WTC11 (cell line): ENCODE results near the gene ANAPC16. TPM values are rescaled to one million over a fixed set of nuclear protein-coding genes. Genes with fewer than 3 reads are reported as not detected.
A peak's percentile ranks its signal among the peaks of the same experiment; 100 is the strongest.
"Not testable (repeated sequence)": the region's sequence is repeated elsewhere in the genome, so short reads cannot be mapped to it uniquely, and the experiment has no call there.

Source experiments
- ATAC-seq: fragments of 200-7000 bp; cut with Tn5 transposase; 2 replicates; pipeline ENCODE4 v1.10.0; 2021; ENCODE audit warnings: mild to moderate bottlenecking, moderate library complexity
- CTCF ChIA-PET: fragments of 300-600 bp; sonication (Branson Sonifier 250); formaldehyde crosslinking; loops from one replicate; lab custom pipeline; 2021; ENCODE audit warnings: antibody characterized with exemption; lab: Charles Lee
- POLR2A ChIA-PET: fragments of 350-600 bp; sonication (Branson Sonifier 250); formaldehyde crosslinking; loops from one replicate; lab custom pipeline; 2021; ENCODE audit warnings: antibody characterized with exemption; lab: Charles Lee
- DNase-seq: peaks from one replicate; pipeline ENCODE4 v3.0.0; 2021; ENCODE audit warnings: low spot score
- H3K27ac Mint-ChIP-seq: 2 replicates; pipeline ENCODE4 v1.8.0; 2021; ENCODE audit warnings: mixed read lengths
- H3K27me3 Mint-ChIP-seq: 2 replicates; pipeline ENCODE4 v1.8.0; 2021; ENCODE audit warnings: low read depth, mild to moderate bottlenecking, moderate library complexity, mixed read lengths
- H3K36me3 Mint-ChIP-seq: 2 replicates; pipeline ENCODE4 v1.8.0; 2021; ENCODE audit warnings: mixed read lengths
- H3K4me1 Mint-ChIP-seq: 2 replicates; pipeline ENCODE4 v1.8.0; 2022; ENCODE audit warnings: mixed read lengths
- H3K4me3 Mint-ChIP-seq: 2 replicates; pipeline ENCODE4 v1.8.0; 2021; ENCODE audit warnings: mild to moderate bottlenecking, moderate library complexity, mixed read lengths
- H3K9me3 Mint-ChIP-seq: 2 replicates; pipeline ENCODE4 v1.8.0; 2021; ENCODE audit warnings: mixed read lengths
- ATF1 ChIP-seq: sonication (generic); formaldehyde crosslinking; IDR thresholded peaks from 2 replicates; pipeline ENCODE4 v1.8.1; 2023; ENCODE audit warnings: mild to moderate bottlenecking, moderate library complexity, missing genetic modification reagents
- FOXK1 ChIP-seq: sonication (generic); formaldehyde crosslinking; IDR thresholded peaks from 2 replicates; pipeline ENCODE4 v1.8.0; 2022; ENCODE audit warnings: mild to moderate bottlenecking, moderate library complexity, missing genetic modification reagents
- GABPB1 ChIP-seq: sonication (generic); formaldehyde crosslinking; IDR thresholded peaks from 2 replicates; pipeline ENCODE4 v1.8.1; 2023; ENCODE audit warnings: mild to moderate bottlenecking, missing genetic modification reagents
- GRHL2 ChIP-seq: fragments of 250-450 bp; sonication (Bioruptor Pico); IDR thresholded peaks from 2 replicates; pipeline ENCODE4 v1.8.0; 2022; ENCODE audit warnings: mild to moderate bottlenecking, moderate library complexity; ENCODE audit not compliant: insufficient replicate concordance, severe bottlenecking
- NR2C2 ChIP-seq: sonication (generic); formaldehyde crosslinking; IDR thresholded peaks from 2 replicates; pipeline ENCODE4 v1.8.0; 2022; ENCODE audit warnings: mild to moderate bottlenecking, missing genetic modification reagents
- total RNA-seq: library from RNA; stranded (reverse); gene quantifications from 3 replicates; pipeline ENCODE4 v1.2.3, GENCODE V29; 2021
- TF ChIP-seq, protein P1 (sequence below): sonication (generic); formaldehyde crosslinking; IDR thresholded peaks from 2 replicates; pipeline ENCODE4 v1.8.0; 2022; ENCODE audit warnings: missing genetic modification reagents
- TF ChIP-seq, protein P2 (sequence below): sonication (generic); formaldehyde crosslinking; IDR thresholded peaks from 2 replicates; pipeline ENCODE4 v1.8.0; 2022; ENCODE audit warnings: mild to moderate bottlenecking, missing genetic modification reagents
- TF ChIP-seq, protein P3 (sequence below): fragments of 250-450 bp; sonication (Bioruptor Pico); IDR thresholded peaks from 2 replicates; pipeline ENCODE4 v1.9.0; 2021; ENCODE audit warnings: mild to moderate bottlenecking
- TF ChIP-seq, protein P4 (sequence below): sonication (generic); formaldehyde crosslinking; IDR thresholded peaks from 2 replicates; pipeline ENCODE4 v1.8.1; 2022; ENCODE audit warnings: mild to moderate bottlenecking, missing genetic modification reagents, moderate library complexity, borderline replicate concordance

ANAPC16 gene
- total RNA-seq, 1 experiment from 2014 or later, result 52.3 TPM

DNA sequence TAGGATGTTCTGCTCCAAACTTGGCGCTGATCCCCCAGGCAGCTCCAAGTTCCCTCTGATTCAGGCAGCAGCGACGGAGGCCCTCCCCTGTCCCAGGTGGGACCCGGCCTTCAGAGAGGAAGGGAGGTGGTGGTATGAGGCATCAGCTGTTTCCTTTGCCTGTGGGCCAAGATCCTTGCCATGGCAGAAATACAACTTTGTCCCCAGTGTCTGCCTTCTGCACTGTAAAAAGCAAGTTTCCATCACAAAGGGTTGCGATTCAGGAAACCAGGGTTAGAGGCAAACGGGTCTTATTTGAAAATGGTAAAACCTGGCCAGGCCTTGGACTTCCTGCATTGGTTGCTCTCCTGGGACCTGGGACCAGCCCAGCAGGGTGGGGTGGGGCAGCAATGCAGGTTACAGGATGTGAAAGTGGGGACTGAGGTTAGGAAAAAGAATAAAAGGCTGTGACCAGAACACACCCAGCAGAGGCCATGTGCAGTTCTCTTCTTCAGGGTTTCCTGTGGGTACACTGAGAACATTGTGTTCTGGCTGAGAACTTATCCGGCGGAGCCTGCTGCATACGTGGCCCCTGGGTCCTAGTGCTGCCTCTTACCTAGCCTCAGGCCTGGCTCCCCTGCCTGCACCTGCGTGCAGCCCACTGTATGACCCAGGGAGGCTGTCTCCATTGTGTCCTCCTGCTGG lies 32.8 kb downstream of the ANAPC16 start:
- Mint-ChIP-seq H3K36me3 (no peaks in the 10 kb centered on the region), H3K27ac (peak overlapping the region; percentile 89), H3K27me3 (no peaks in the 10 kb centered on the region), H3K9me3 (no peaks in the 10 kb centered on the region), H3K4me3 (peak overlapping the region; percentile 44), H3K4me1 (peaks cover 26% of the 10 kb centered on the region)
- POLR2A ChIA-PET, result interaction anchor here (0.5 to 2.3 kb wide), 14 partner anchors 10 to 103 kb away, joined by 3 to 13 read pairs (median 4); partner anchors contain the start of gene ASCC1
- CTCF ChIA-PET, result interaction anchor here (0.6 to 1.8 kb wide), 5 partner anchors 11 to 161 kb away, joined by 3 to 22 read pairs (median 5); partner anchors contain the start of gene DDIT4
- TF ChIP-seq, protein P1, sequence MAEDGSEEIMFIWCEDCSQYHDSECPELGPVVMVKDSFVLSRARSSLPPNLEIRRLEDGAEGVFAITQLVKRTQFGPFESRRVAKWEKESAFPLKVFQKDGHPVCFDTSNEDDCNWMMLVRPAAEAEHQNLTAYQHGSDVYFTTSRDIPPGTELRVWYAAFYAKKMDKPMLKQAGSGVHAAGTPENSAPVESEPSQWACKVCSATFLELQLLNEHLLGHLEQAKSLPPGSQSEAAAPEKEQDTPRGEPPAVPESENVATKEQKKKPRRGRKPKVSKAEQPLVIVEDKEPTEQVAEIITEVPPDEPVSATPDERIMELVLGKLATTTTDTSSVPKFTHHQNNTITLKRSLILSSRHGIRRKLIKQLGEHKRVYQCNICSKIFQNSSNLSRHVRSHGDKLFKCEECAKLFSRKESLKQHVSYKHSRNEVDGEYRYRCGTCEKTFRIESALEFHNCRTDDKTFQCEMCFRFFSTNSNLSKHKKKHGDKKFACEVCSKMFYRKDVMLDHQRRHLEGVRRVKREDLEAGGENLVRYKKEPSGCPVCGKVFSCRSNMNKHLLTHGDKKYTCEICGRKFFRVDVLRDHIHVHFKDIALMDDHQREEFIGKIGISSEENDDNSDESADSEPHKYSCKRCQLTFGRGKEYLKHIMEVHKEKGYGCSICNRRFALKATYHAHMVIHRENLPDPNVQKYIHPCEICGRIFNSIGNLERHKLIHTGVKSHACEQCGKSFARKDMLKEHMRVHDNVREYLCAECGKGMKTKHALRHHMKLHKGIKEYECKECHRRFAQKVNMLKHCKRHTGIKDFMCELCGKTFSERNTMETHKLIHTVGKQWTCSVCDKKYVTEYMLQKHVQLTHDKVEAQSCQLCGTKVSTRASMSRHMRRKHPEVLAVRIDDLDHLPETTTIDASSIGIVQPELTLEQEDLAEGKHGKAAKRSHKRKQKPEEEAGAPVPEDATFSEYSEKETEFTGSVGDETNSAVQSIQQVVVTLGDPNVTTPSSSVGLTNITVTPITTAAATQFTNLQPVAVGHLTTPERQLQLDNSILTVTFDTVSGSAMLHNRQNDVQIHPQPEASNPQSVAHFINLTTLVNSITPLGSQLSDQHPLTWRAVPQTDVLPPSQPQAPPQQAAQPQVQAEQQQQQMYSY (CRISPR knock-in tag), result peak; percentile 82
- no peak for TF ChIP-seq ATF1 (CRISPR knock-in tag)
- peak; percentile 58; the same call in 1 of the 2 replicates for TF ChIP-seq GABPB1 (CRISPR knock-in tag)
- TF ChIP-seq, protein P2, sequence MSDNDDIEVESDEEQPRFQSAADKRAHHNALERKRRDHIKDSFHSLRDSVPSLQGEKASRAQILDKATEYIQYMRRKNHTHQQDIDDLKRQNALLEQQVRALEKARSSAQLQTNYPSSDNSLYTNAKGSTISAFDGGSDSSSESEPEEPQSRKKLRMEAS (CRISPR knock-in tag), result no peak
- ATAC-seq (peak; percentile 88), DNase-seq (peak; percentile 56)

DNA sequence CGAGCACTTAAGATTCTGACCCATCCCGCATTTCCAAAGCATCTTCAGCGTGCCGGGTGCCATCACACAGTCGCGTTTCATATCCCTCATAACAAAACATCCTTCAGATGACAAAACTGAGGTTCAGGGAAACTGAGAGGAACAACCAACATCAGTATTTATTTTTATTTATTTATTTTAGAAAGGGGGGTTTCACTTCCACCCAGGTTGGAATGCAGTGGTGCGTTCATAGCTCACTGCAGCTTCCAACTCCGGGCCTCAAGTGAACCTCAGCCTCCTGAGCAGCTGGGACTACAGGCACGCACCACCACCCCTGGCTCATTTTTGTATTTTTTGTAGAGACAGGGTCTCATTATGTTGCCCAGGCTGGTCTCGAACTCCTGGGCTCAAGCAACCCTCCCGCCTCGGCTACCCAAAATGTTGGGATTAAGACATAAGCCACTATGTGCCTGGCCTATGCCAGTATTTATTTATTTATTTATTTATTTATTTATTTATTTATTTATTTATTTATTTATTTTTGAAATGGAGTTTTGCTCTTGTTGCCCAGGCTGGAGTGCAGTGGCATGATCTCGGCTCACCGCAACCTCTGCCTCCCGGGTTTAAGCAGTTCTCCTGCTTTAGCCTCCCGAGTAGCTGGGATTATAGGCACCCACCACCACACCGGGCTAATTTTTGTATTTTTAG lies 33.5 kb downstream of the ANAPC16 start:
- not testable (repeated sequence) for H3K27me3 Mint-ChIP-seq, H3K27ac Mint-ChIP-seq, DNase-seq

DNA sequence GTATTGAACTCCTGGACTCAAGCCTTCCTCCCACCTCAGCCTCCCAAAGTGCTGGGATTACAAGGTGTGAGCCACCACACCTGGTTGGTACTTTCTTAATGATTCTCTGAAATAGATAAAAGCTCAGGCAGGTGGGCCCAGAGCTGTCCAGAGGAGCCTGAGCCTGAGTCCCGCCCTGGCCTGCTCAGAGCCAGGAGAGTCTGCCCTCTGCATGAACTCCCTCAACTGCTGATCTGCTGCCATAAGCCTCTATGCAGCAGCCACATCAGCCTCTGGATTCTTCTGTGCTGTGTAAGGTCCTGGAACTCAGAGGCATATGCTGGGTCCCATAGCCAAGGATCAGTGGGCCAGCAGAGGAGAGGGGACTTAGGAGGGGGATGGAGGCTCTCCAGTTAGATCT lies 34.9 kb downstream of the ANAPC16 start:
- DNase-seq (no peak), ATAC-seq (no peak)
- peaks cover 35% of the 10 kb centered on the region for H3K4me1 Mint-ChIP-seq
- H3K9me3 Mint-ChIP-seq, result no peaks in the 10 kb centered on the region
- no peaks in the 10 kb centered on the region for H3K36me3 Mint-ChIP-seq
- H3K4me3 Mint-ChIP-seq, result no peak overlapping the region
- H3K27ac Mint-ChIP-seq, result no peak overlapping the region
- TF ChIP-seq, protein P3, sequence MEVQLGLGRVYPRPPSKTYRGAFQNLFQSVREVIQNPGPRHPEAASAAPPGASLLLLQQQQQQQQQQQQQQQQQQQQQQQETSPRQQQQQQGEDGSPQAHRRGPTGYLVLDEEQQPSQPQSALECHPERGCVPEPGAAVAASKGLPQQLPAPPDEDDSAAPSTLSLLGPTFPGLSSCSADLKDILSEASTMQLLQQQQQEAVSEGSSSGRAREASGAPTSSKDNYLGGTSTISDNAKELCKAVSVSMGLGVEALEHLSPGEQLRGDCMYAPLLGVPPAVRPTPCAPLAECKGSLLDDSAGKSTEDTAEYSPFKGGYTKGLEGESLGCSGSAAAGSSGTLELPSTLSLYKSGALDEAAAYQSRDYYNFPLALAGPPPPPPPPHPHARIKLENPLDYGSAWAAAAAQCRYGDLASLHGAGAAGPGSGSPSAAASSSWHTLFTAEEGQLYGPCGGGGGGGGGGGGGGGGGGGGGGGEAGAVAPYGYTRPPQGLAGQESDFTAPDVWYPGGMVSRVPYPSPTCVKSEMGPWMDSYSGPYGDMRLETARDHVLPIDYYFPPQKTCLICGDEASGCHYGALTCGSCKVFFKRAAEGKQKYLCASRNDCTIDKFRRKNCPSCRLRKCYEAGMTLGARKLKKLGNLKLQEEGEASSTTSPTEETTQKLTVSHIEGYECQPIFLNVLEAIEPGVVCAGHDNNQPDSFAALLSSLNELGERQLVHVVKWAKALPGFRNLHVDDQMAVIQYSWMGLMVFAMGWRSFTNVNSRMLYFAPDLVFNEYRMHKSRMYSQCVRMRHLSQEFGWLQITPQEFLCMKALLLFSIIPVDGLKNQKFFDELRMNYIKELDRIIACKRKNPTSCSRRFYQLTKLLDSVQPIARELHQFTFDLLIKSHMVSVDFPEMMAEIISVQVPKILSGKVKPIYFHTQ (CRISPR knock-in tag), result no peak
- TF ChIP-seq NR2C2 (CRISPR knock-in tag) (no peak), GRHL2 (CRISPR knock-in tag) (no peak), FOXK1 (no peak), ATF1 (CRISPR knock-in tag) (no peak)
- TF ChIP-seq, protein P1 (CRISPR knock-in tag), result no peak
- TF ChIP-seq, protein P4, sequence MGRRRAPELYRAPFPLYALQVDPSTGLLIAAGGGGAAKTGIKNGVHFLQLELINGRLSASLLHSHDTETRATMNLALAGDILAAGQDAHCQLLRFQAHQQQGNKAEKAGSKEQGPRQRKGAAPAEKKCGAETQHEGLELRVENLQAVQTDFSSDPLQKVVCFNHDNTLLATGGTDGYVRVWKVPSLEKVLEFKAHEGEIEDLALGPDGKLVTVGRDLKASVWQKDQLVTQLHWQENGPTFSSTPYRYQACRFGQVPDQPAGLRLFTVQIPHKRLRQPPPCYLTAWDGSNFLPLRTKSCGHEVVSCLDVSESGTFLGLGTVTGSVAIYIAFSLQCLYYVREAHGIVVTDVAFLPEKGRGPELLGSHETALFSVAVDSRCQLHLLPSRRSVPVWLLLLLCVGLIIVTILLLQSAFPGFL (CRISPR knock-in tag), result no peak
- TF ChIP-seq, protein P2 (CRISPR knock-in tag), result no peak
- TF ChIP-seq, all 79 proteins: peak for 0
- no peaks in the 10 kb centered on the region for H3K27me3 Mint-ChIP-seq
- ChIA-PET POLR2A (interaction anchor here (1.6 kb wide), 1 partner anchor 10 kb away, joined by 5 read pairs; no protein-coding TSS in a partner anchor), CTCF (no interaction called here)

More for the DNA sequence above, 33.5 kb downstream of the ANAPC16 start:
- ATAC-seq, H3K36me3 Mint-ChIP-seq, H3K4me3 Mint-ChIP-seq, H3K9me3 Mint-ChIP-seq, CTCF ChIA-PET: not testable (repeated sequence)
- POLR2A ChIA-PET, result interaction anchor here (1.0 to 2.3 kb wide), 4 partner anchors 11 to 33 kb away, joined by 3 to 13 read pairs (median 6); partner anchors contain the start of gene ASCC1
- H3K4me1 Mint-ChIP-seq, result peaks cover 27% of the 10 kb centered on the region
